ENCODE data around the gene SRSF3. TPM values are rescaled to one million over a fixed set of nuclear protein-coding genes. Genes with fewer than 3 reads are reported as not detected.

Gene SRSF3
- total RNA-seq, 1 donor from 2014 or later: 288 TPM

- TF ChIP-seq CTCF (IDR thresholded peaks at IDR 0.05; ENCODE audit: partially characterized antibody, unreplicated experiment): no peak
- Mint-ChIP-seq H3K9me3 (ENCODE audit: unreplicated experiment) (peaks cover 1% of the 10 kb centered on the region), H3K27me3 (ENCODE audit: unreplicated experiment) (peaks cover 4% of the 10 kb centered on the region), H3K4me1 (ENCODE audit: low read depth, unreplicated experiment) (peaks cover 12% of the 10 kb centered on the region), H3K36me3 (ENCODE audit: unreplicated experiment) (no peaks in the 10 kb centered on the region), H3K4me3 (ENCODE audit: unreplicated experiment) (no peak overlapping the region), H3K27ac (ENCODE audit: unreplicated experiment) (no peak overlapping the region)
- no peak for DNase-seq
These were observed 16.9 kb upstream of the SRSF3 start for GRCh38 chr6:36577301-36577700.

DNA sequence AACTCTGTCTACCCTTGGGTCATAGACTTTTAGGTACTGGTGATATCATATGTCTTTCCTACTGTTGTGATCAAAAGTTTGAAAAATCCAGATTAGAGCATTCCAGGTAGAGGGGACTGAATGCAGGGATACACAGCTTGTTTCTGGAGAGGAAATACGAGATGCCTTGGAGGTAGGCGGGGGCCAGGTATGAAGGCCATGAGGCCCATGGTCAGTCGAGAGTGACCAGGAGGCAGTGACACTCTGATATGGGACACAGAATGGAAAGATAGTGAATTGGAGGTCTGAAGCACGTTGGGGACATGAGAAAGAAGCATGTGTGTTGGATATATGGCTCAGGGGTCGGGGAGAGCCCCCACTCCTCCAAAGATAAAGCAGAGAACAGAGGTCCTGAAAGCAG lies 16.1 kb upstream of the SRSF3 start:
- peaks cover 4% of the 10 kb centered on the region for H3K27me3 Mint-ChIP-seq (ENCODE audit: unreplicated experiment)
- H3K9me3 Mint-ChIP-seq (ENCODE audit: unreplicated experiment): peaks cover 1% of the 10 kb centered on the region
- H3K4me3 Mint-ChIP-seq (ENCODE audit: unreplicated experiment): peak overlapping the region; percentile 45
- H3K27ac Mint-ChIP-seq (ENCODE audit: unreplicated experiment): no peak overlapping the region
- TF ChIP-seq CTCF (IDR thresholded peaks at IDR 0.05; ENCODE audit: partially characterized antibody, unreplicated experiment): no peak
- no peaks in the 10 kb centered on the region for H3K36me3 Mint-ChIP-seq (ENCODE audit: unreplicated experiment)
- DNase-seq: no peak
- peaks cover 12% of the 10 kb centered on the region for H3K4me1 Mint-ChIP-seq (ENCODE audit: low read depth, unreplicated experiment)

GRCh38 chr6:36578431-36578830 lies 15.7 kb upstream of the SRSF3 start:
- no peaks in the 10 kb centered on the region for H3K36me3 Mint-ChIP-seq (ENCODE audit: unreplicated experiment)
- H3K4me1 Mint-ChIP-seq (ENCODE audit: low read depth, unreplicated experiment): peaks cover 12% of the 10 kb centered on the region
- H3K27me3 Mint-ChIP-seq (ENCODE audit: unreplicated experiment): peaks cover 4% of the 10 kb centered on the region
- no peak for DNase-seq
- TF ChIP-seq CTCF (IDR thresholded peaks at IDR 0.05; ENCODE audit: partially characterized antibody, unreplicated experiment): no peak
- peaks cover 3% of the 10 kb centered on the region for H3K9me3 Mint-ChIP-seq (ENCODE audit: unreplicated experiment)
- no peak overlapping the region for H3K4me3 Mint-ChIP-seq (ENCODE audit: unreplicated experiment)
- H3K27ac Mint-ChIP-seq (ENCODE audit: unreplicated experiment): peak overlapping the region; percentile 5

DNA sequence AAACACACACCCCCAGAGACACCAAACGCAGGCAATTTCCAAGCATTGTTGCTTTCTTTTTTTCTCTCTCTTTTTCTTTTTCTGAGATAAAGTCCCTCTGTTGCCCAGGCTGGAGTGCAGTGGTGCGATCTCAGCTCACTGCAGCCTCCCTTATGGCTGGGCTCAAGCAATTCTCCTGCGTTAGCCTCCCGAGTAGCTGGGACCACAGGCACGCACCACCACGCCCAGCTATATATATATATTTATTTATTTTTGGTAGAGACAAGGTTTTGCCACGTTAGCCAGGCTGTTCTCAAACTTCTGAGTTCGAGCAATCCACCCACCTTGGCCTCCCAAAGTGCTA lies 14.0 kb upstream of the SRSF3 start:
- H3K4me1 Mint-ChIP-seq (ENCODE audit: low read depth, unreplicated experiment): peaks cover 12% of the 10 kb centered on the region
- H3K4me3 Mint-ChIP-seq (ENCODE audit: unreplicated experiment): no peak overlapping the region
- H3K36me3 Mint-ChIP-seq (ENCODE audit: unreplicated experiment): no peaks in the 10 kb centered on the region
- H3K9me3 Mint-ChIP-seq (ENCODE audit: unreplicated experiment): peaks cover 3% of the 10 kb centered on the region
- no peak for DNase-seq
- H3K27me3 Mint-ChIP-seq (ENCODE audit: unreplicated experiment): peaks cover 4% of the 10 kb centered on the region
- no peak for TF ChIP-seq CTCF (IDR thresholded peaks at IDR 0.05; ENCODE audit: partially characterized antibody, unreplicated experiment)
- H3K27ac Mint-ChIP-seq (ENCODE audit: unreplicated experiment): no peak overlapping the region

- H3K36me3 Mint-ChIP-seq (ENCODE audit: unreplicated experiment): no peaks in the 10 kb centered on the region
- no peak overlapping the region for H3K27ac Mint-ChIP-seq (ENCODE audit: unreplicated experiment)
- TF ChIP-seq CTCF (IDR thresholded peaks at IDR 0.05; ENCODE audit: partially characterized antibody, unreplicated experiment): no peak
- DNase-seq: no peak
- peaks cover 4% of the 10 kb centered on the region for H3K27me3 Mint-ChIP-seq (ENCODE audit: unreplicated experiment)
- H3K9me3 Mint-ChIP-seq (ENCODE audit: unreplicated experiment): peaks cover 4% of the 10 kb centered on the region
- peaks cover 10% of the 10 kb centered on the region for H3K4me1 Mint-ChIP-seq (ENCODE audit: low read depth, unreplicated experiment)
- no peak overlapping the region for H3K4me3 Mint-ChIP-seq (ENCODE audit: unreplicated experiment)
These were observed 12.4 kb upstream of the SRSF3 start for GRCh38 chr6:36581716-36582115.

All from glutamatergic neuron (in vitro differentiated cells).